ENCODE measurements around the gene BST2.

BST2 gene

GRCh38 chr19:17423429-17424208 is 18.2 kb upstream of the BST2 start:
- no peak for ATAC-seq
- no peak for TF ChIP-seq OSR1 (CRISPR knock-in tag; IDR thresholded peaks at IDR 0.05)
- no peak for TF ChIP-seq CSRNP3 (CRISPR knock-in tag; IDR thresholded peaks at IDR 0.05)
- TF ChIP-seq ZNF70 (CRISPR knock-in tag; IDR thresholded peaks at IDR 0.05) = no peak
- TF ChIP-seq, protein P1, sequence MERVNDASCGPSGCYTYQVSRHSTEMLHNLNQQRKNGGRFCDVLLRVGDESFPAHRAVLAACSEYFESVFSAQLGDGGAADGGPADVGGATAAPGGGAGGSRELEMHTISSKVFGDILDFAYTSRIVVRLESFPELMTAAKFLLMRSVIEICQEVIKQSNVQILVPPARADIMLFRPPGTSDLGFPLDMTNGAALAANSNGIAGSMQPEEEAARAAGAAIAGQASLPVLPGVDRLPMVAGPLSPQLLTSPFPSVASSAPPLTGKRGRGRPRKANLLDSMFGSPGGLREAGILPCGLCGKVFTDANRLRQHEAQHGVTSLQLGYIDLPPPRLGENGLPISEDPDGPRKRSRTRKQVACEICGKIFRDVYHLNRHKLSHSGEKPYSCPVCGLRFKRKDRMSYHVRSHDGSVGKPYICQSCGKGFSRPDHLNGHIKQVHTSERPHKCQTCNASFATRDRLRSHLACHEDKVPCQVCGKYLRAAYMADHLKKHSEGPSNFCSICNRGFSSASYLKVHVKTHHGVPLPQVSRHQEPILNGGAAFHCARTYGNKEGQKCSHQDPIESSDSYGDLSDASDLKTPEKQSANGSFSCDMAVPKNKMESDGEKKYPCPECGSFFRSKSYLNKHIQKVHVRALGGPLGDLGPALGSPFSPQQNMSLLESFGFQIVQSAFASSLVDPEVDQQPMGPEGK (CRISPR knock-in tag; IDR thresholded peaks at IDR 0.05; ENCODE audit: borderline replicate concordance) = no peak
- TF ChIP-seq CREB5 (CRISPR knock-in tag; IDR thresholded peaks at IDR 0.05; ENCODE audit: low read depth) = no peak
- TF ChIP-seq SNAI2 (CRISPR knock-in tag; IDR thresholded peaks at IDR 0.05) = no peak

DNA sequence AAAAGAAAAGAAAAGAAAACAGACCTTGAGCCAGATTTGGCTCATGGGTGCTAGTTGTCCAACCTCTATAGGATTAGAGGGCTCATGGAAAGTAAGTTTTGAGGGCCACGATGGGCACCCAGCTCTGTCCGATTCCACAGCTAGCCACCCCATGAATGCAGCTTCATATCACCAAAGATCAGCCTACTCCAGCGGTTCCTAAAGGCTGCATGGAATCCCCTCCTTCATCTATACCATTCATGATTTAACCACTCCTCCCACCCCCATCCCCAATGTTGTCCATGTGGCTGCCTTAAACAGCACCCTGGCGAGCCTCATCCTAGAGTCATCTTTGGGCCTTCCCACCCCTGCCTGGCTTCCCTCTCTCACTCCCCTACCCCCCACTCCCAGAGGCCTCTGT is 16.5 kb upstream of the BST2 start:
- no peak for ATAC-seq
- no peak for TF ChIP-seq ZNF565 (CRISPR knock-in tag; conservative IDR thresholded peaks at IDR 0.05; ENCODE audit: low read depth)
- peak; percentile 95 for TF ChIP-seq ZNF70 (CRISPR knock-in tag; IDR thresholded peaks at IDR 0.05)

- TF ChIP-seq GLIS3 (CRISPR knock-in tag; IDR thresholded peaks at IDR 0.05) = no peak
- no peak for TF ChIP-seq SNAI2 (CRISPR knock-in tag; IDR thresholded peaks at IDR 0.05)
- peak; percentile 68 for ATAC-seq
Measured at GRCh38 chr19:17420475-17420924, 15.1 kb upstream of the BST2 start.

- no peak for TF ChIP-seq SNAI2 (CRISPR knock-in tag; IDR thresholded peaks at IDR 0.05)
- TF ChIP-seq ZNF565 (CRISPR knock-in tag; conservative IDR thresholded peaks at IDR 0.05; ENCODE audit: low read depth) = no peak
- no peak for TF ChIP-seq RARB (CRISPR knock-in tag; IDR thresholded peaks at IDR 0.05)
- TF ChIP-seq OSR1 (CRISPR knock-in tag; IDR thresholded peaks at IDR 0.05) = no peak
- no peak for TF ChIP-seq ZC3H10 (CRISPR knock-in tag; IDR thresholded peaks at IDR 0.05)
- no peak for TF ChIP-seq BACH2 (CRISPR knock-in tag; IDR thresholded peaks at IDR 0.05; ENCODE audit: borderline replicate concordance)
- no peak for TF ChIP-seq PPARA (CRISPR knock-in tag; IDR thresholded peaks at IDR 0.05; ENCODE audit: borderline replicate concordance)
- no peak for TF ChIP-seq CSRNP3 (CRISPR knock-in tag; IDR thresholded peaks at IDR 0.05)
- no peak for TF ChIP-seq ZFP30 (CRISPR knock-in tag; IDR thresholded peaks at IDR 0.05)
- TF ChIP-seq TOX (CRISPR knock-in tag; IDR thresholded peaks at IDR 0.05; ENCODE audit: borderline replicate concordance) = no peak
- TF ChIP-seq POU6F1 (CRISPR knock-in tag; IDR thresholded peaks at IDR 0.05; ENCODE audit: borderline replicate concordance, low read depth) = no peak
- TF ChIP-seq ISL1 (CRISPR knock-in tag; IDR thresholded peaks at IDR 0.05) = no peak
- TF ChIP-seq ZFP3 (CRISPR knock-in tag; IDR thresholded peaks at IDR 0.05) = no peak
- peak; percentile 94 for ATAC-seq
Measured at GRCh38 chr19:17419621-17420474, 14.4 kb upstream of the BST2 start, which contains the start of gene MVB12A. Gene MVB12A, plus strand, starts transcription at chr19:17420047. Its CDS starts 89 bp downstream, at chr19:17420136.

All from SK-N-SH treated with all-trans-retinoic acid at 6 μM for 48 hours (cell line).